NCI-H345 treated with DMSO at 0.1 percent for 48 hours (cell line): Measurements from ENCODE around the gene SREK1.
"Not testable (repeated sequence)": the region's sequence is repeated elsewhere in the genome, so short reads cannot be mapped to it uniquely, and the experiment has no call there.

Source experiments
- DNase-seq: peaks from one replicate; lab custom pipeline; 2025; ENCODE audit not compliant: unreplicated experiment; lab: John Stamatoyannopoulos, UW

SREK1 gene, protein sequence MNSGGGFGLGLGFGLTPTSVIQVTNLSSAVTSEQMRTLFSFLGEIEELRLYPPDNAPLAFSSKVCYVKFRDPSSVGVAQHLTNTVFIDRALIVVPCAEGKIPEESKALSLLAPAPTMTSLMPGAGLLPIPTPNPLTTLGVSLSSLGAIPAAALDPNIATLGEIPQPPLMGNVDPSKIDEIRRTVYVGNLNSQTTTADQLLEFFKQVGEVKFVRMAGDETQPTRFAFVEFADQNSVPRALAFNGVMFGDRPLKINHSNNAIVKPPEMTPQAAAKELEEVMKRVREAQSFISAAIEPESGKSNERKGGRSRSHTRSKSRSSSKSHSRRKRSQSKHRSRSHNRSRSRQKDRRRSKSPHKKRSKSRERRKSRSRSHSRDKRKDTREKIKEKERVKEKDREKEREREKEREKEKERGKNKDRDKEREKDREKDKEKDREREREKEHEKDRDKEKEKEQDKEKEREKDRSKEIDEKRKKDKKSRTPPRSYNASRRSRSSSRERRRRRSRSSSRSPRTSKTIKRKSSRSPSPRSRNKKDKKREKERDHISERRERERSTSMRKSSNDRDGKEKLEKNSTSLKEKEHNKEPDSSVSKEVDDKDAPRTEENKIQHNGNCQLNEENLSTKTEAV

DNA sequence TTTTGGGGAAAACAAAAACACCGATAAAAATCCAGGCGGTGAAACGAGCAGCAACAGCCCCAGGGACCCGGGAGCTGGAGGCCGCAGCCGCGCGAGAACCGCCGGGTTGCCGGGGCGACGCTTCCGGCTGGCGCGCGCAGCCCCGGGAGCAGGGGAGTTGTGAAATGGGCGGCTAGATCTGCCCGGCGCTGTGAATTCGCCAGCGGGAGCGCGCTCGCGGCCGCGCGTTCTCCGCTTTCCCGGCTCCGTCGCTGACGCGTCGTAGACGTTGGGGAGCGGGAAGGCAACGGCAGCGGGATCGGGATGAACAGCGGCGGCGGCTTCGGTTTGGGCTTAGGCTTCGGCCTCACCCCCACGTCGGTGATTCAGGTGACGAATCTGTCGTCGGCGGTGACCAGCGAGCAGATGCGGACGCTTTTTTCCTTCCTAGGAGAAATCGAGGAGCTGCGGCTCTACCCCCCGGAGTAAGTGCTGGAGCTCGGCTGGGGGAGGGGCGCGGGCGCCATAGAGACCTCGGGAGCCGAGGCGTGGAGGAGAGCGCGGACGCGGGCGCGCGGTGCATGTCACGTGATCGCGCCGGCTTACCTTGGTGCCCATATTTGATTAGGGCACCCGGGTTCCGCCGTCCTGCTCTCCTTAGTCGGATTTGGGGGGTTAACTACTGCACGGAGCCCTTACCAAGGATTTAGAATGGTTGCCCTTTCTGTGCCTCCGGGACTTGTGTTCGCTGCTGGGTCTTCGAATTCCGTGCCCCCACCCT is at the start of gene SREK1:
TSS of gene SREK1 (plus strand) at position 227 of the 760 bp plus-strand sequence. CDS start at position 304, 77 bp downstream.
- DNase-seq = peak; percentile 76

DNA sequence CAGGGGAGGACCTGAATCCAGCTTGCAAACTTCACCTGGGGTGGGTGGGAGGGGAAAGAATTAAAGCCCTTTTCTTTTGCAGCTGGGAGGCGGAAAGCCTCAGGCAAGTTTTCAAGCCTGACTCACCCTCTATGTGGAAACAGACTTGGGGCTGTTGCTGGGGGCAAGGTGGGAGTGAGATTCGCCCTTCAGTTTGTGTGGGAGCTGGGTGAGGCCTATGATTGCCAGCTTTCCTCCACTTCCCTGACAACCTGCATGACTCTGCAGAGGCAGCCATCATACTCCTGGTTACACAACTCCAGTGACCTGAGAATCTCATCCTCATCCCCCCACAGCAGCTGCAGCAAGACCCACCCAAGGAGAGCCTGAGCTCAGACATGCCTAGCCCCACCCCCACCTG is 43.2 kb upstream of the SREK1 start:
- DNase-seq = no peak

DNA sequence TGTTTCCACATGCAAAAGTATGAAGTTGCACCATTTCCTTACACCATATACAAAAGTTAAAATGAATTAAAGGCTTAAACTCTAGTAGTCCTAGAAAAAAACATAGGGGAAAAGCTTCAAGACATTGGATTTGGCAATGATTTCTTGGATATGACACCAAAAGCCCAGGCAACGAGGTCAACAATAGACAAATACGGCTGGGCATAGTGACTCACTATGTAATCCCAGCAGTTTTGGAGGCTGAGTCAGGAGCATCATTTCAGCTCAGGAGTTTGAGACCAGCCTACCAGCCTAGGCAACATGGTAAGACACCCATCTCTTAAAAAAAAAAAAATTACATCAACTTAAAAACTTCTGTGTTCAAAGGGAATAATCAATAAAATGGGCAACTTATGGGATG is 30.9 kb upstream of the SREK1 start:
- no peak for DNase-seq

DNA sequence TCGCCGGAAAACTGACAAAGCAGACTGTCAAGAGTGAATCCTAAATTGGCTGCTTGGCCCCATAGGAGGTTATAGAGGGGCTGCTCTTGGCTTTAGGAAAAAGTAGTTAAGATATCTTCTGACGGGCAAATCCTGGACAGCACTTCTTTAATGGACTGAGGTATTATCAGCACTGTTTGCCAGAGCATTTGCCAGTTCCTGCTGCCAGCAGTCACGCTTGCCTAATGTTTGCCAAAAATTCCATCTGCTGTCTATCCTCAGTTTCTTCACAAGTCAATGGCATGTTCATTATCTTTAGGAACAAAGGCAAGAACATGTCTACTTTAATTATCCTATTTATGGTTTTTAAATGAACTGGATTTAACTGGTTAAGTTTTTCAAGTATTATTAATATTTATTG is 25.8 kb upstream of the SREK1 start:
- no peak for DNase-seq

DNA sequence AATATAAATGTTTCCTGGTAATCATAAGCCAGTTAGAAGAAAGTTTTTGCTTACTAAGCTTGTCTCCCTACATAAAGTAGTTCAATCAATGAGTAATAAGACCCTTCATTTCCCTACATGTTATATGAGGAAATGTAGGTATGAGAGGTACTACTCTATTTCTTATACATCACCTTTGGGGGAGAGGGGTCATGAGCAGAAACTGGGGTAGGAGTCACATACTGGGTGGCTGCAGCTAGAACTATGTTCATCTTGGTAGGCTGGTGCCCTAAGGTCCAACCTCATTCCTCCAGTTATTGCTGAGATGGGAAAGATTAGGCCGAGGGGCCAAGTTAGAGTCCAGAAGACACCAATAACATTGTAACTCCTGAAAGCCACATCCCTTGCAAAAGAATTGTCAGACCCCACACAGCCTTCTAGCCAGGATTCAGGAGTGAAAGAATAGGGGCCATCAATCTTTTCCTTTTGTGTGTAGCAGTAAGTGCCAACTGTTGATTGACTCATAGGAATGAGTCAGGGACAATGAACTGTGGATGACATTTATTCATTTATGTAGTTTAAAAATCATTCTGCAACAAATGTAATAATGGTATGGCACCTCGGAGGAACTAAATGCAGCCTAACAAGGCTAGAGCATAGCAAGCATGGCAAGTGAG is 21.6 kb upstream of the SREK1 start:
- DNase-seq = no peak

DNA sequence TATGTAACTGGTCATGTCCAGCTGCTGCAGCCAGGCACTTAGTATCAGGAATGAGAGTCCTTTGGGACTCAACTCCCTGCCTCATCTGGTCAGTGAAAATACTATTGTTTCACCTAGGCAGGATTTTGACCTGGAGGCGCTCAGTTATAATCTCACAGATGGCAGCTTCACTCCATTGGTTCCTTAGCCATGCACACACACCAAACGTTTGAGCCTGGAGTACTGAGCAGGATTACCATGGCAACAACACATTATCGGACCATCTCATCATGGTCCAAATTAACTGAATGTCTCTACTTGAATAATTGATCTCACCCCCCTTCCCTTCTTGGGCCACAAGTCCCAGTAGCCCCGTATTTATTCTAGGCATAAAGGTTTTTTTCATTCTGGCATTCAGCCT is 15.0 kb upstream of the SREK1 start:
- DNase-seq = no peak

DNA sequence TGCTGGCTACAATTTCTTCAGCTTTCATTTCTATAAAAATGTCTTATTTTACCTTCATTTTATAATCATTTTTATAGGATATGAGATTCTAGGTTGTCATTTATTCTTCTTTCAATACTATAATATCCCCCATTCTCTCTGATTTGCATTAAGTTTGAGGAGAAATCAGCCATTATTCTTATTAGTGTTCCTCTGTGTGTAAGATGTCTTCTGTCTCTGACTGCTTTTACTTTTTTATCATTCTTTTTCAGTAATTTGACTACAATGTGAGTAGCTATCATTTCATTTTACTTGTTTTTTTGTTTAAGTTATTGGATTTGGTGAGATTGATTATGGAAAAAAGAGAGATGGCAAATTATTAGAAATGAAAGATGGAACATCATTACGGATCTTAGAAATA is 13.6 kb upstream of the SREK1 start:
- DNase-seq = no peak

DNA sequence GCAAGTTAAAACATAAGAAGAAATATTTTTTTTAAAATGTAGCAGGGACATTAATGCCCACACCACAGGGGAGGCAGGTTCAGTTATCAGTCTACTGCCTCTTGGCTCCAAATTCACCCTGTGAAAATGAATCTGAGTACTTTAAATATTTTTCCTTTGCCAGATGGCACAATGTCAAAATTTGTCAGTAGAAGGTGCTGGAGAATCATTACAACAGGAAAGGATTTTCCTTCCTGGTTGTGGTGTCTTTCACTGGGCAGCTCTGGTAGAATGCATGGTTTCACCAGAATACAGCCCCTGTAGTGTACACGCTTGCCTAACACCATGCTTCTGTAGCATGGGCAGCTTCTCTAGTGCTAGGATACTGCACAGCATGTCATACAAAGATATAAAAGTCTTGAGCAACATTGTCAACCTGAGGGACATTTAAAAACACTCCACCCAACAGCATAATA is 9.7 kb upstream of the SREK1 start:
- DNase-seq = no peak

DNA sequence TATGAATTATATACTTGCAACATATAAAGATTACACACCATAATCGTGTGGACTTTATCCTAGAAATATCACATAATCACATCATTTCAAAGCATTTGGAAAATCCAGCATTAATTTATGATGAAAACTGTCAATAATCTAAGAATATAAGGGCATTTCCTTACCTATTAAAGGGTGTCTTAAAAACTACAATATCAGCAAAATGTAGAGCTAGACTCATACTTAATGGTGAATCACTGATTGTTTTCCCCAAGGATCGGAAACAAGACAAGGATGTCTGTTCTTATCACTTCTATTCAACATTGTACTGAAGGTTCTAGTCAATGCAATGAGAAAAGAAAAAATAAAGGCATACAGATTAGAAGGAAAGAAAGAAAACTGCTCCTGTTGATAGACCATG is 8.0 kb upstream of the SREK1 start:
- DNase-seq = no peak

DNA sequence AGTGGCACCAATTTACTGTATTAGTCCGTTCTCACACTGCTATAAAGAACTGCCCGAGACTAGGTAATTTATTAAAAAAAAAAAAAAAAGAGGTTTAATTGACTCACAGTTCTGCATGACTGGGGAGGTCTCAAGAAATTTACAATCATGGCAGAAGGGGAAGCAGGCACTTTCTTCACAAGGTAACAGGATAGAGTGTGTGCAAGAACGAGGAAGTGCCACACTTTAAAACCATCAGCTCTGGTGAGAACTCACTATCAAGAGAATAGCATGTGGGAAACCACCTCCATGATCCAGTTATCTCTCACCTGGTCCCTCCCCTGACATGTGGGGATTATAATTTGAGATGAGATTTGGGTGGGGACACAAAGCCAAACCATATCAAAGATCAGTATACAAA is 7.2 kb upstream of the SREK1 start:
- DNase-seq = not testable (repeated sequence)

DNA sequence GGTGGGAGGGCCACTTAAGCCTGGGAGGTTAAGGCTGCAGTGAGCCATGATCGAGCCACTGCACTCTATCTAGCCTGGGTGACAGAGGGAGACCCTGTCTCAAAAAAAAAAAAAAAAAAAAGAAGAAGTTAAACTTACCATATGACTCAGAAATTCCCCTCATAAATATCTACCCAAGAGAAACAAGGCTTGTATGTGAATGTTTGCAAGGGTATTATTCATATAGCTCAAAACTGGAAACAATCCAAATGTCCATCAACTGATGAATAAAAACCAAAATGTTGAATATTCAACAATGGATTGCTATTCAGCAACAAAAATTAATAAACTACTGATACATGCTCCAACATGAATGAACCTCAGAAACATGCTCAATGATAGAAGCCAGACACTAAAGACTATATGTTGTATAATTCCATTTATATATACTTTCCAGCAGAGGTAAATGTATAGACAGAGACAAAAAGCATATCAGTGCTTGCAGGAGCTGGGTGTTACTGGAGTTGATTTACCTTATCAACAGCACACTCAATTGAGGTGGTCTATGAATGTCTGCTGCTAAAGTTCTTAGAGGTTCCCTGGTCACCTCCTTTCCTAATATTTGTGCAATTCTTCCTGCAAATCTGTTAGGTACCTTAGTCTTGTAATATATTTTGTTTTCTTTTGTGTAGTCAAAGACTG is 5.3 kb upstream of the SREK1 start:
- no peak for DNase-seq

DNA sequence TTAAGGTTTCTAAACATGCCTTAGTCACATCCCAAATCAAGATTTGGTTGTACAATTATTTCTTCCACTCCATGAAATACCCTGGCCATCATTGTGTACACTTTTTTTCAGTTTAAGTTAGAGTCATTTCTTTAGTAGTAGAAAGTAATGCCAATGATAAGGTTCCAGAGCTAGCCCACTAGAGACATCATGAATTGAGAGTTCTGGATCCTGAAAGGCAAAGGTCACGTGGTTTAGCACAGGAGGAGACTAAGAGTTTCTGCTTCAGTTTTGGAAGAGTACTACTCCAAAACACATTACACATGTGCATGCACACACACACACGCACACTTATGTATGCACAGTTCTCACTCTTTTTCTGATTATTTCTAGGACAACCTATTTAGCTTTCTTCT is 4.8 kb upstream of the SREK1 start:
- no peak for DNase-seq

DNA sequence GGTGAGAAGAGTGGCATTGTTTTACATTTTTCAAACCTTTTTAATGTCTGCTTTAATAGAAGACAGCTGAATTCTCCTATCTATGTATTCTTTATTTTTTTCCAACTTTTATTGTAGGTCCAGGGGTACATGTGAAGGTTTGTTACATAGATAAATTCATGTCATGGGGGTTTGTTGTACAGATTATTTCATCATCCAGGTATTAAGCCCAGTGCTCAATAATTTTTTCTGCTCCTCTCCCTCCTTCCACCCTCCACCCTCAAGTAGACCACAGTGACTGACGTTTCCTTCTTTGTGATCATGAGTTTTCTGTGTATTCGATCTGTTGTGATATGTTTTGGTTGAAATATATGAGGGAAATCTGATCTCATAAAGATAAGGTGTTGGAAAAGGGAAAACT is 1.7 kb upstream of the SREK1 start:
- no peak for DNase-seq

DNA sequence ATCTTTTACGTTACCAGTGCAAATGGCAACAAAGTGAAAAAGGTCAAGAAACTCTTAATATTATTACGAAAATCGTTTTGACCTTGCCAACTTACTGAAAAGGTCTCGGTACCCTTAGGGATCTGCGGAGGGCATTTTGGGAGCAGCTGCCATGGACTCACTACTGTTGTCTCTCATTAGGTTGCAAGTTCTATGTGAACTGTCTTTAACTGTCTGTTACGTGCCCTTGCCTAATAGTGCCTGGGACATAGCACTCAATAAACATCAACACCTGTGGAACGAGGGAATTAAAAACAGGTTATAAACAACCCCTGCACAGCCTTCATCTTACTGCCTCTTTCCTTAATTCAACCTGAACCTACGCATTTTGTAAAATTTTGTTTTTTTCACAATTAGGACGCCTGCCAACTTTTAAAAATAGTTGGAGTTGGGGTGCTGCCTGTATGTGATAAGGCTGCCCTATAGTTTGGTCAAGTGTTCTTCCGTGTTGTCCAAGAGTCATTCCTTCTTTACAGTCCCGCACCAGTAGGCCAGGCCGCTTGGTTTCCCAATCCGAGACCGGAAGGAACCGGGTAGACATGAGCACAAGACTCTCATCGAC is 527 bp upstream of the SREK1 start:
- DNase-seq = no peak

DNA sequence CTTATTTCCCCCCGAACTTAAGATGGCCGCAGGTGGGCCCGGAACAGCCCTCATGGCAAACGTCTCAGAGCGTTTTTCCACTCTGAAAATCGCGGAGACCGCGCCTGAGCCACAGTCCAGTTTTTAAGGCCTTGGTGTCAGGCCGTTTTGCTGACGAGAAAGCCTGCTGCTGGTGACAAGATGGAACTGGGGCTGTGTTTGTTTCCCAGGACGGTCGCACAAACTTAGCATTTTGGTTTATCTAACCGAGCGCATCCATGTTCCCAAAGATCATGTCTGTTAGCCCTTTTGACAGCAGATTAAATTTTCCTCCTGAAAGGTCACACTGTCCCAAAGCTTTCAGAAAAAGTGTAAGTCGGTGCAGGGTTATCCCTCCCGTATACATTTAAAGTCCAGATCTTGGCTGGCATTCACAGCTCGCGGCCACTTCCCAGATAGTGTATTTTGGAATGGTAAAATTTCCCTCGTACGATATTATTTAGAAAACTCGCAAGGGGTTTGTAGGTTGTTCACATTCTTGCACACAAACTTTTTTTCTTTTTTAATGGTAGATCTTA is 812 bp downstream of the SREK1 start:
- DNase-seq = no peak

DNA sequence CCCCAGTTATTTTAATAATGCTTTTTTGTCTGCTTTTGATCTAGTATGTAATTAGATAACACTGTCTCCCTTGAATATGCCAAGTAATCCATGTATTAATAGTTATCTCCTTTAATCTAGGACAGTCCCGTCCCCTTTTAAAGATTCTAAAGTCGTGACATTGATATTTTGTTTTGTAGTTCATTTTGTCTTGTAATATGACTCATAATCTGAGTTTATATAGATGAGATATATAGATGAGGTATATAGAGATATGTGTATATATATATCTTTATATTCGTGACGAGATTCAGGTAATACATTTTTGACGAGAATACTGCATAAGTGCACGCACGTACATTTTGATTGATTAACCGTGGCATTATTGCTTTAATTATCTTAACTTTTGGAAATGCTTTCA is 1.6 kb downstream of the SREK1 start:
- no peak for DNase-seq

DNA sequence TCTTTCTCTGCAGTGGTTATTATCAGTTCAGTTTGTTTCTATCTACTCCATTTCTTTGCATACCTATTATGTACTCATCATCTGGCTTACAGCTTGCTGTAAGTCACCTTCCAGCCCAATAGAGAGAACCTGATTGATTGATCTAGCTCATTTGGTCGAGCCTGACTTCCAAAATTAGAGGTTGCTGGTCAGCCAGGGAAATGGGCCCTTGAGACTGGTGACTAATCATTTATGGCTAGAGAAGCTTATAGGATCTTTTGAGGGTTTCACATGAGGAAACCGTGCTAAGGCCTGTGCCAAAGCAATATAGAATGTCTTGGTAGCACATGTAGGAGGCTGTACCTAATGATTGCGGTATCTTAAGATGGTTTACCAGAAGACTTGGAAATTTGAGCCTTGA is 5.8 kb downstream of the SREK1 start:
- no peak for DNase-seq

DNA sequence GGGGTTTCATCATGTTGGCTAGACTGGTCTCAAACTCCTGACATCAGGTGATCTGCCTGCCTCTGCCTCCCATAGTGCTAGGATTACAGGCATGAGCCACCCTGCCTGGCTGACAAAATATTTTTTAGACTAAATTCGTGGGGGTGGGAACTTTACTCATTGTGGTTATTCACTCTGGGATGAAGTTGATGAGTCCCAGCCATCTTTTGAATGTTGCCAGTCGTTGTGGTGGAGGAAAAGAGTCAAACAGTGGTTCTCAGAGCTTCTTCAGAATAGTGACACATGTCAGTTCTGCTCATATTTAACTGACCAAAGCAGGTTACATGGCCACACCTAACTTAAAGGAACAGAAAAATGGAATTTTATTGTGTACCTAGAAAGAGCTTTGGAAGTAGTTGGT is 6.9 kb downstream of the SREK1 start:
- DNase-seq = no peak

DNA sequence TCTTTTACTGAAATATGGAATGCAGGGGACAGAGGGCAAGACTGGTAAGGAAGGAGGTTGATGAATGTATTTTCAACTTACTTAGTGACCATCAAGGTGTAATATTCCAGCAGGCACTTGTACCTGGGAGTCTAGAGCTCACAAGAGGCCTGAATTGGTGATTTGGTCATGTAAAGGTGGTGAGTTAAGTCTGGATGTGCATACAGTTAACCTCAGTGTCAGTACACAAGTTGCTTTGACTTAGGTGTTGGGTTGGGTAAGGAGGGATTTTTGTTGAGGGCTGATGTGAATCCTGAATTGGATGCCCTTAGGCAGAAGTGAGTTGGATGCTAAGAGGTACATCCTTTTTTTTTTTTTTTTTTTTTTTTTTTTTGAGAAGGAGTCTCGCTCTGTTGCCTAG is 7.4 kb downstream of the SREK1 start:
- no peak for DNase-seq

DNA sequence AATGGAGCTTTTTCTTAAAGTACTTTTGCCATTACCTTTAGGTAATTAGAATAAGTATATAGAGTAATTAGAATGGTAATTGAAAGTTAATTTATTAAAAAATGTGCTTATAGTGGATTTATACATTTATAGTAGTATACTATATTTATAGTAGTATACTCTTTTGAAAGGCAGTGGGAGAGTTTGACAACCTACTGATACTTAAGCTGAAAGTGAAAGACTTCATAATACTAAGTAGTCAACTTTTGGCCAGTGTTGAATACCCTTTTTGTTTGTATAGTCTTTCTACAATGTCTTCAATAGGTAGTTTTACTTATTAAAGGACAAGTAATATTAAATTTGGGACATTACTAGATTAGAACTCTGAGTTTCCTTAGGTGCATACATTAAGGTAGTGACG is 12.9 kb downstream of the SREK1 start:
- no peak for DNase-seq
